BE2C (cell line): ENCODE data around the gene ORMDL2. TPM values are rescaled to one million over a fixed set of nuclear protein-coding genes. Genes with fewer than 3 reads are reported as not detected.
A peak's percentile ranks its signal among the peaks of the same experiment; 100 is the strongest.

Experiments
- DNase-seq: peaks from one replicate; pipeline ENCODE4 v3.0.0-alpha.2; 2020
- H3K27me3 ChIP-seq: fragments of 250-450 bp; sonication (Bioruptor Pico); 2 replicates; pipeline ENCODE4 v1.5.1; 2020; ENCODE audit warnings: mild to moderate bottlenecking
- H3K36me3 ChIP-seq: fragments of 250-450 bp; sonication (Bioruptor Pico); 2 replicates; pipeline ENCODE4 v1.5.1; 2020; ENCODE audit warnings: mild to moderate bottlenecking
- H3K4me1 ChIP-seq: fragments of 250-450 bp; sonication (Bioruptor Pico); 2 replicates; pipeline ENCODE4 v1.5.1; 2020
- H3K4me3 ChIP-seq: 2 replicates; pipeline ENCODE4 v1.5.1; 2011; ENCODE audit warnings: low read depth, low read length
- H3K9me3 ChIP-seq: fragments of 250-450 bp; sonication (Bioruptor Pico); 2 replicates; pipeline ENCODE4 v1.5.1; 2020
- polyA plus RNA-seq: library from polyadenylated mRNA; unstranded; fragments of >200 nt; gene quantifications from one replicate; pipeline ENCODE4 v1.2.1, GENCODE V29; 2012; ENCODE audit warnings: low read depth, missing spikeins; ENCODE audit not compliant: insufficient read length, insufficient read depth
- TF ChIP-seq, protein P1 (sequence below): IDR thresholded peaks from 2 replicates; pipeline ENCODE4 v1.5.1; 2012; ENCODE audit warnings: mild to moderate bottlenecking, low read depth, low read length

ORMDL2 gene, protein sequence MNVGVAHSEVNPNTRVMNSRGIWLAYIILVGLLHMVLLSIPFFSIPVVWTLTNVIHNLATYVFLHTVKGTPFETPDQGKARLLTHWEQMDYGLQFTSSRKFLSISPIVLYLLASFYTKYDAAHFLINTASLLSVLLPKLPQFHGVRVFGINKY
- 92.8 TPM for polyA plus RNA-seq

DNA sequence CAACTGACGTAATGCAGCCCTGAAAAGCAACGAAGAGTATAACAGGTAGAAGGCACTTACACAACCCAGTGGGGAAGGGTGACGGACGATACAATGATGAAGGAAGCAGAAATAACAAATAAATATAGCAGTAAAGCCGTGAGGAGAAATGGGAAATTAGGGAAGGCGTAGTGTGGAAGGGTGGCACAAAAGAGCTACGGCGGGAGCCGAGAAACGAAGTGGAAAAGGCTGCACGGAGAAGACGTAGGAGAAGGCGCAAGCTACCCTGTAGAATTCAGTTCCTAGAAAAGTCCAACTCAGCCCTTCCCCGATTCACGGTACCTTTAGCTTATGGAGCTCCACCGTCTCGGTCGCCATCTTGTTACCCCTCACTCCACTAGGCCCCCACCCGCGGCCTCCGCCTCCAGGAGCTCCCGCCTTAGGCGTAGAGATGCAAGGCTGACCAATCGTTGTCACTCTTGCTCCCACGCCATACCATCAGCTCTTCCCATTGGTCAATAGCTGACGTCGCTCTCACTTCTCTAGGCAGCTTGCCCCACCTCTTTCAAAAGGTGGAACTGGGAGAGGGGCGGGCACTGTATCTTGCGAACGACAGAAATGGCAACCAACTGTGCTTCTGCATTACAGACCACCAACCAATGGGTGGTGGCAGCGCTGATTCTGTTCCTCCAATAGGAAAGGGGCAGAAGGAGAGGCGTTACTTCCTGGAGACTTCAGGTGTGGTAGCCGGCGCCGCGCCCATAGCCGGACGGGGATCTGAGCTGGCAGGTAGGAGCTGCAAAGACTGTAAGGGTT is at the start of gene ORMDL2, which contains the start of gene SARNP:
Gene ORMDL2 (plus strand): TSS at position 697 of the 795 bp plus-strand sequence. CDS start 959 bp downstream, outside the sequence.
Gene SARNP (minus strand): TSS at position 380 of the 795 bp plus-strand sequence. CDS start 23 bp downstream, at position 357.
- TF ChIP-seq, protein P1, sequence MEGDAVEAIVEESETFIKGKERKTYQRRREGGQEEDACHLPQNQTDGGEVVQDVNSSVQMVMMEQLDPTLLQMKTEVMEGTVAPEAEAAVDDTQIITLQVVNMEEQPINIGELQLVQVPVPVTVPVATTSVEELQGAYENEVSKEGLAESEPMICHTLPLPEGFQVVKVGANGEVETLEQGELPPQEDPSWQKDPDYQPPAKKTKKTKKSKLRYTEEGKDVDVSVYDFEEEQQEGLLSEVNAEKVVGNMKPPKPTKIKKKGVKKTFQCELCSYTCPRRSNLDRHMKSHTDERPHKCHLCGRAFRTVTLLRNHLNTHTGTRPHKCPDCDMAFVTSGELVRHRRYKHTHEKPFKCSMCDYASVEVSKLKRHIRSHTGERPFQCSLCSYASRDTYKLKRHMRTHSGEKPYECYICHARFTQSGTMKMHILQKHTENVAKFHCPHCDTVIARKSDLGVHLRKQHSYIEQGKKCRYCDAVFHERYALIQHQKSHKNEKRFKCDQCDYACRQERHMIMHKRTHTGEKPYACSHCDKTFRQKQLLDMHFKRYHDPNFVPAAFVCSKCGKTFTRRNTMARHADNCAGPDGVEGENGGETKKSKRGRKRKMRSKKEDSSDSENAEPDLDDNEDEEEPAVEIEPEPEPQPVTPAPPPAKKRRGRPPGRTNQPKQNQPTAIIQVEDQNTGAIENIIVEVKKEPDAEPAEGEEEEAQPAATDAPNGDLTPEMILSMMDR, result no peak
- peak; percentile 98 for DNase-seq
- Histone ChIP-seq H3K9me3 (no peaks in the 10 kb centered on the region; the same call in 1 of the 2 replicates), H3K4me3 (peak within 1 kb of the TSS; percentile 100), H3K36me3 (peaks cover 49% of the 10 kb centered on the region), H3K27me3 (no peaks in the 10 kb centered on the region), H3K4me1 (no peaks in the 10 kb centered on the region)

DNA sequence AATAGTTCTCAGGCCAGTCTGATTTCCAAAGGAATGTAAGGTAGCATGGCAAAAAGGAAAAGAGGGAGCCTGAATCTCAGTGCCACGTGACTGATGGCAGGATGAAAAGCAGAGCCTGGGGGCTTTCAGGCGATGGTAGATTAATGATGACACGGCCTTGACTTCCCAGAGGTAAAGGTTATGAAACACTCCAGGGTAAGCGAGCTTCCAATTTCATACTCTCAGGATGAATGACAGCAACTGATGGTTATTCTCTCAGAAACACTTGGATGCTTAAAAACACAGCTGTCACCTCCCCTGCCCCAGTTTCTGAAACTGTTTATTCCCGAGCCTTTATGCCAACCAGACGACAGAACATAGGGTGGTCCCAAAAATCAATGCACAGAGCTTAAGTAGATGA is 46.1 kb upstream of the ORMDL2 start:
- H3K4me1 ChIP-seq, result no peaks in the 10 kb centered on the region
- no peaks in the 10 kb centered on the region for H3K27me3 ChIP-seq
- DNase-seq, result no peak
- no peaks in the 10 kb centered on the region for H3K9me3 ChIP-seq
- H3K4me3 ChIP-seq, result no peak overlapping the region
- TF ChIP-seq, protein P1, result no peak
- peaks cover 34% of the 10 kb centered on the region for H3K36me3 ChIP-seq

DNA sequence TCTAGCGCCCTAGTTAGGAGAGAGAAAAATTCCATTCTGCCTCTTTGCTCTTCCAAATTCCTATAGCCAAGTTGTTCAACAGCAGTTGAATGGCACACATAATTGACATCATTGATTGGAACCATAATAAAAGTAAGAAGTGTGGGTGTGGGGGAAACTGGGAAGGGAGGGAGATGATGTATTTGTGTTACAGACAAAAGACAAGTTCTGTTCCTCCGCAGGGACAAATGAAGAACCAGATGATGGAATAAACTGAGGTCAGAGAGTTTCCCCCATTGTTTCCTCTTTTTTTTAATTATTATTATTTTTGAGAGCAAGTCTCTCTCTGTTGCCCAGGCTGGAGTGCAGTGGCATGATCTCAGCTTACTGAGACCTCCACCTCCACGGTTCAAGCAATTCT is 40.0 kb upstream of the ORMDL2 start:
- H3K27me3 ChIP-seq, result no peaks in the 10 kb centered on the region
- H3K36me3 ChIP-seq, result peaks cover 51% of the 10 kb centered on the region
- no peaks in the 10 kb centered on the region for H3K9me3 ChIP-seq
- H3K4me1 ChIP-seq, result no peaks in the 10 kb centered on the region
- no peak for DNase-seq
- no peak overlapping the region for H3K4me3 ChIP-seq
- TF ChIP-seq, protein P1, result no peak

DNA sequence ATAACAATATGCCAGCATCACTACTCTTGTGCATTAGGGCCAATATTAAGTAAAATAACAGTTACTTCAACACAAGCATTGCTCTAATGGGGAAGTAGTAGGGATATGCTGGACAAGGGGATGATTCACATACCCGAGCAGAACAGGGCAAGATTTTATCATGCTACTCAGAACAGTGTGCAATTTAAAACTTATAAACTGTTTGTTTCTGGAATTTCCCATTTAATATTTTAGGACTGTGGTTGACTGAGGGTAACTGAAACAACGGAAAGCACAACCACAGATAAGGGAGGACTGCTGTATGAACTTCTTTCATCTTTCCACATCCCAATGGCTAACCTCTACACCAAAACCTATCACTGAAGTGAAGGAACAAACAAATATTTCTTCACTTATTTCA is 37.2 kb upstream of the ORMDL2 start:
- TF ChIP-seq, protein P1, result no peak
- no peaks in the 10 kb centered on the region; the same call in 1 of the 2 replicates for H3K4me1 ChIP-seq
- H3K36me3 ChIP-seq, result peaks cover 67% of the 10 kb centered on the region
- DNase-seq, result no peak
- no peaks in the 10 kb centered on the region for H3K9me3 ChIP-seq
- no peak overlapping the region for H3K4me3 ChIP-seq
- no peaks in the 10 kb centered on the region for H3K27me3 ChIP-seq

DNA sequence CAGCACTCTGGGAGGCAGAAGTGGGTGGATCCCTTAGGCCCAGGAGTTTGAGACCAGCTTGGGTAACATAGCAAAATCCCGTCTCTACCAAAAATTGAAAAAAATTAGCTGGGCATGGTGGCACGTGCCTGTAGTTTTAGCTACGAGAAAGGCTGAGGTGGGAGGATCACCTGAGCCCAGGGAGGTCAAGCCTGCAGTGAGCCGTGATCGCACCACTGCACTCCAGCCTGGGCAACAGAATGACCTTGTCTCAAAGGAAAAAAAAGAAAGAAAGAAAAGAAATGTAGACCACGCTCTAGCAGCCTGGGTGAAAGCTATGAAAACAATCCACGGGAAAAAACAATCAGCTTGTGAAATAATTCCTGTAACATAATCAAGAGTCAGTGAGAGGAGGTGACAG is 29.3 kb upstream of the ORMDL2 start:
- H3K4me1 ChIP-seq, result no peaks in the 10 kb centered on the region; the same call in 1 of the 2 replicates
- no peak for DNase-seq
- TF ChIP-seq, protein P1, result no peak
- H3K4me3 ChIP-seq, result no peak overlapping the region
- H3K27me3 ChIP-seq, result no peaks in the 10 kb centered on the region
- peaks cover 84% of the 10 kb centered on the region for H3K36me3 ChIP-seq
- H3K9me3 ChIP-seq, result no peaks in the 10 kb centered on the region

DNA sequence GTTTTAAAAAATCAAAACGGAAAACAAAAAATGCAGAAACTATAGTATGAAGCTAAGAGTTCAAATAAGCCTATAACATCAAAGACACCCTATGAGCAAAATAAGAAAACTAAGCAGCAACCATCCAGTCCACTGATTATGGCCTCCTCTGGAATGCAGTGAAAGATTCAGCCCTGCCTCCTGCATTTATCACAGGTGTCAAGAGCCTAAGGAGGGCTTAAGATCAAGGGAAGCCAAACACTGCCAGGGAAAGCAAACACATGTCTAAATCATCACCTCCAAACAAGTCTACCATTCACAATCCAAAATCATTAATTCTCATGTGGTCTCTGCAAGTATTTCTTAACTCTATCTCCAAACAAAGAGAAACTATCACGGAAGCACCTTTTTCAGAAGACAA is 28.7 kb upstream of the ORMDL2 start:
- H3K4me1 ChIP-seq, result no peaks in the 10 kb centered on the region; the same call in 1 of the 2 replicates
- TF ChIP-seq, protein P1, result no peak
- peaks cover 84% of the 10 kb centered on the region for H3K36me3 ChIP-seq
- H3K27me3 ChIP-seq, result no peaks in the 10 kb centered on the region
- DNase-seq, result no peak
- H3K9me3 ChIP-seq, result no peaks in the 10 kb centered on the region
- H3K4me3 ChIP-seq, result no peak overlapping the region
